ENCODE data around the gene MGARP. TPM values are rescaled to one million over a fixed set of nuclear protein-coding genes. Genes with fewer than 3 reads are reported as not detected.

MGARP gene
- total and polyA plus RNA-seq, 12 donors: 0.36 to 2.3 (median 1.4) TPM; not detected in 1

DNA sequence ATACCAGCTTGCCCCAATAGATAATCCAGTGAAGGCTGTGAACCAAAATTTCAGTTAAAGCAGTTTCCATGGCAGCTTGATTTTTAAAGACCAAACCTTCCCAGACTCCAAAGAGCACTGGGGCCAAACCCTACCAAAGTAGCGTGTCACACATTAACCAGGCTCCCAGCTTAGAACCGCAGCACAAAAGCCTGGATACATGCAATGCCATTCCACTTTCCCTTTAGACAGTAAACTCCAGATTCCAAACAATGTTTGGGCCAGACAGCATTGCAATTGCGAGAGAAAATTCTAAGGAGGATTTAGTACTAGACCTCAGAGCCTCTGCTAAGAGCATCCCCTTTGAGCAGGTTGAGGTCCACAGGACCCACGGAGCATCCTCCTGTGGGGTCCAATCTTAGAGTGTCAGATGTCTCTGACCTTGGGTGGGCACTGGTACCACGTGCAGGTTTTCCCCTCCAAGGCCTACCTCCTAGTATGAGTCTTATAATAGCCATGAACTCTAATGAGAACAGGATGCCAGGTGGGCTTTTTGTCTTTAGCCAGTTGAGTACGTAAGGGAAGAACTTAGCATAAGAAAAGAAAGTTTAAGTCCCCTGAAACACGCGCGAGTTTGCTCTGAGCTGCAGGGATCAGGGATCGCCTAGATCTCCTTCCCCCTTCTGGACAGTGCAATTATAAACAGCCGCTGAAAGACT, 38.8 kb downstream of the MGARP start:
- 84 to 87% methylated on average over 11 of the region's 11 CpGs for WGBS, 2 donors
- H3K36me3 ChIP-seq: no peaks in the 10 kb centered on the region

DNA sequence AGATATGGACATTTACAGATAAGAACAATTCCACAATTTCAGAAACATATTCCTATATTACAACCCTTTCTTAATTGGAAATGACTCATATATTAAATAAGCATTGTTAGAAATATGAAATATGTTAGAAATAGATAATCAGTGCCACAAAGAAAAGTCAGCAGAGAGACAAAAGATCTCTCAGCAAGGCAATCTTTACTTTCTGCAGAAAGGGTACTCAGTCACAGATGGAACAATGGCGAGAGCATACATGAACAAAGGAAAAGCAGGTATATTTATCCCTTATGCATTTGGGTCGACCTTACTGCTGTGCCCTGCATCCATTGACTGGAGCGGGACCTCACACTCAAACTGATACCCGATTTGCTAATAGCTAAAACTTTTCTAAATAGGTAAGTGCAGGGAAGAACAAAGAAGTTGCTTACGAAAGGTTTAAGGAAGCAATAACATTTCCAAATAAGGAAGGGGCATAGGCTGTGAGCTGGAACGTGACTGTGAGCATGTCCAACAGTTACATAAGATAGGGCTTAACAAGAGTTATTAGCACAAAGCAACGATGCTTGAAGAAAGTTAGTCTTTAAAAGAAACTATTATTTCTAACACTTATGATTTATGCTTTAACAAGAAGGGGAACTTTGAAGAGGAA, 40.8 kb downstream of the MGARP start:
- no peaks in the 10 kb centered on the region for H3K4me1 ChIP-seq
- H3K36me3 ChIP-seq: no peaks in the 10 kb centered on the region
- peaks cover 0 to 11% (median 0%) of the 10 kb centered on the region in 11 donors for H3K9me3 ChIP-seq
- H3K4me3 ChIP-seq: no peak overlapping the region
- TF ChIP-seq, protein P1, sequence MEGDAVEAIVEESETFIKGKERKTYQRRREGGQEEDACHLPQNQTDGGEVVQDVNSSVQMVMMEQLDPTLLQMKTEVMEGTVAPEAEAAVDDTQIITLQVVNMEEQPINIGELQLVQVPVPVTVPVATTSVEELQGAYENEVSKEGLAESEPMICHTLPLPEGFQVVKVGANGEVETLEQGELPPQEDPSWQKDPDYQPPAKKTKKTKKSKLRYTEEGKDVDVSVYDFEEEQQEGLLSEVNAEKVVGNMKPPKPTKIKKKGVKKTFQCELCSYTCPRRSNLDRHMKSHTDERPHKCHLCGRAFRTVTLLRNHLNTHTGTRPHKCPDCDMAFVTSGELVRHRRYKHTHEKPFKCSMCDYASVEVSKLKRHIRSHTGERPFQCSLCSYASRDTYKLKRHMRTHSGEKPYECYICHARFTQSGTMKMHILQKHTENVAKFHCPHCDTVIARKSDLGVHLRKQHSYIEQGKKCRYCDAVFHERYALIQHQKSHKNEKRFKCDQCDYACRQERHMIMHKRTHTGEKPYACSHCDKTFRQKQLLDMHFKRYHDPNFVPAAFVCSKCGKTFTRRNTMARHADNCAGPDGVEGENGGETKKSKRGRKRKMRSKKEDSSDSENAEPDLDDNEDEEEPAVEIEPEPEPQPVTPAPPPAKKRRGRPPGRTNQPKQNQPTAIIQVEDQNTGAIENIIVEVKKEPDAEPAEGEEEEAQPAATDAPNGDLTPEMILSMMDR (IDR thresholded peaks at IDR 0.05): no peak
- WGBS, 2 donors: 90 to 93% methylated on average over 7 of the region's 7 CpGs
- H3K27me3 ChIP-seq: no peaks in the 10 kb centered on the region
- intact Hi-C loops (cut with DNase I): no loop called here
- no peak for ATAC-seq
- DNase-seq: no peak
- H3K27ac ChIP-seq: no peak overlapping the region

More for the DNA sequence above, 38.8 kb downstream of the MGARP start:
- Histone ChIP-seq H3K9me3 (peaks cover 0 to 11% (median 0%) of the 10 kb centered on the region in 11 donors), H3K4me3 (no peak overlapping the region), H3K27ac (no peak overlapping the region), H3K27me3 (no peaks in the 10 kb centered on the region), H3K4me1 (peaks cover 0 to 4% (median 0%) of the 10 kb centered on the region in 9 donors)
- DNase-seq: no peak
- intact Hi-C loops (cut with DNase I): no loop called here
- ATAC-seq: no peak
- TF ChIP-seq, protein P1 (IDR thresholded peaks at IDR 0.05): no peak

DNA sequence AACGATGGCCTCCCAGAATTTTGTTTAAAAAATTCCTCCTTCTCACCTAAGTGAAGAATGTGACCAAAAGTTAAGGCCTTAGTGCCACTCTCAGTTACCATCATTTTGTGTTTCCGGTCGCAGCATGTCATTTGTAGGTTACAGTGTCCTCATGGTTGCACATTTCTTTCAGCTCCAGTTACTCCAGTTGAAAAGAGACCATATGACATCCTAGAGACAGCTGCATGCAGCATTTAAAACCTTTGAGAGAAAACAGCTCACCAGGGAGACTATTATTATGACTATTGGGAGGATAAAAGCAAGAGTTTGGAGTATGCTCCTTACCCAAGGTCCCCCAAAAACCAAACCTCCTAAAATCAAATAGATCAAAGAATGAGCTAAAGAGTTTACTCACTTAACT, 45.8 kb downstream of the MGARP start:
- 78 to 87% methylated on average over 3 of the region's 3 CpGs for WGBS, 2 donors
- Histone ChIP-seq H3K4me1 (no peaks in the 10 kb centered on the region), H3K36me3 (no peaks in the 10 kb centered on the region), H3K27ac (no peak overlapping the region), H3K4me3 (no peak overlapping the region), H3K9me3 (peaks cover 0 to 7% (median 0%) of the 10 kb centered on the region in 11 donors), H3K27me3 (no peaks in the 10 kb centered on the region)
- no peak for ATAC-seq
- DNase-seq: no peak
- intact Hi-C loops (cut with DNase I): loop anchor here in 4 of 10 donors (5.0 kb wide), 3 partner anchors 58 to 137 kb away; no protein-coding TSS in a partner anchor
- TF ChIP-seq, protein P1 (IDR thresholded peaks at IDR 0.05): no peak

DNA sequence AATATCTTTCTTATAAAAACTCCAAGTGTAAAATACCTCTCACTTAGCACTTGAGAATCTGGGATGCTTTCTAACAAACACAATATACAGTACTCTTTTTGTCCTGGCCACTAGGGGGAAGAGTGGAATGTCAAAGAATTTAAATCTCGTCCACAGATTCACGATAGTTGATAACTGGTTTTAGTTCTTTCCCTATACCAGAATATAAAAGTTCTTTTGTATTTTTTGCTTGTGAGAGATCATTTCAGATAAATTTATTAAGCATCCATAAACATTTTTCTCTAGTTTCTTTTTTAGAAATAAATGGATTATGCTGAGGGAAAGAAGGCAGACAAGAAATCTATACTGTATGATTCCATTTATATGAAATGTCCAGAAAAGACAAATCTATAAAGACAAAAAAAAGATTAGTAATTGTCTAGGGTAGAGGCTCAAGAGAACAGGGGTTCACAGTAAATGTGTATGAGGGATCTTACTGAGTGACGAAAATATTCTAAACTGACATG, 50.4 kb downstream of the MGARP start:
- Histone ChIP-seq H3K36me3 (no peaks in the 10 kb centered on the region), H3K4me3 (no peak overlapping the region), H3K27ac (no peak overlapping the region), H3K27me3 (no peaks in the 10 kb centered on the region), H3K9me3 (no peaks in the 10 kb centered on the region), H3K4me1 (no peaks in the 10 kb centered on the region)
- intact Hi-C loops (cut with DNase I): loop anchor here in 8 of 10 donors (2.0 to 10.0 kb wide), 6 partner anchors 55 to 132 kb away; partner anchors contain the start of gene MGARP (in 1 of the 8)
- ATAC-seq (peak in 5 of 8 donors; percentile 52 to 71 (median 62)), DNase-seq (peak in 1 of 2 donors; percentile 12)
- TF ChIP-seq, protein P1 (IDR thresholded peaks at IDR 0.05): peak; percentile 39 to 80 (median 72)
- WGBS, 2 donors: 32% methylated on average over 3 of the region's 3 CpGs
